ENCODE results near the gene KLRG1. TPM values are rescaled to one million over a fixed set of nuclear protein-coding genes. Genes with fewer than 3 reads are reported as not detected.
A peak's percentile ranks its signal among the peaks of the same experiment; 100 is the strongest.

Gene KLRG1
- total and polyA plus RNA-seq, 9 of the 15 experiments (the other 6 are each of a cell fraction or from before 2014, with no cell fraction given) = 1.4 to 7.2 (median 2.1) TPM

GRCh38 chr12:8950702-8951478, 38.5 kb upstream of the KLRG1 start:
- Histone ChIP-seq H3K4me1 (replicated peaks in 1 of 2; ENCODE audit: control insufficient read depth in 2 of 2, insufficient read depth in 2 of 2, low read length in 2 of 2) (peaks cover 0 to 8% of the 10 kb centered on the region in 2 experiments; a peak in 2 of 5 replicates), H4K20me1 (replicated peaks; ENCODE audit: control insufficient read depth, insufficient read depth, low read length) (peaks cover 8% of the 10 kb centered on the region; the same call in 1 of the 2 replicates), H3K9me1 (ENCODE audit: control insufficient read depth, insufficient read depth, low read length) (no peaks in the 10 kb centered on the region), H3K9ac (ENCODE audit: insufficient read depth in 1 of 2, low read depth in 2 of 2, low read length in 2 of 2) (peak overlapping the region; percentile 95 to 96; a peak in 3 of 4 replicates), H3K36me3 (ENCODE audit: control insufficient read depth, insufficient read depth, low read length) (peaks cover 11% of the 10 kb centered on the region), H3K27ac (ENCODE audit: extremely low read depth, low read depth, low read length) (peak overlapping the region; percentile 96), H3K27me3 (ENCODE audit: control insufficient read depth in 2 of 2, insufficient read depth in 2 of 2, low read length in 2 of 2) (no peaks in the 10 kb centered on the region), H3K9me3 (replicated peaks; ENCODE audit: control insufficient read depth, insufficient read depth, low read depth, low read length) (no peaks in the 10 kb centered on the region), H3K79me2 (ENCODE audit: control insufficient read depth, insufficient read depth, low read length) (peaks cover 55% of the 10 kb centered on the region), H2AFZ (ENCODE audit: low read depth, low read length) (peak overlapping the region; percentile 97), H3K4me2 (ENCODE audit: insufficient read depth, low read length) (peak overlapping the region; percentile 98), H3K4me3 (peak overlapping the region; percentile 96)
- no peak for DNase-seq (ENCODE audit: extremely low read depth in 1 of 4, low spot score in 3 of 4)
- BruUV-seq (replicated peaks) = no TSS peak
- in situ Hi-C loops (cut with MboI) = no loop called here
- ATAC-seq = no peak
- peak; percentile 52 for FAIRE-seq
- intact Hi-C loops (cut with micrococcal nuclease) = loop anchor here (1.0 kb wide), 1 partner anchor 88 kb away; no protein-coding TSS in a partner anchor
- POLR2A ChIA-PET = interaction anchor here (0.6 to 1.2 kb wide), 2 partner anchors 9 to 72 kb away, joined by 3 read pairs; no protein-coding TSS in a partner anchor
- CTCF ChIA-PET (ENCODE audit: low intra/inter-chr PET ratio) = interaction anchor here (2.1 to 2.2 kb wide), 2 partner anchors 88 to 99 kb away, joined by 12 to 14 read pairs; no protein-coding TSS in a partner anchor
- 15% methylated on average over 9 of the region's 9 CpGs for WGBS (ENCODE audit: insufficient coverage, low coverage, missing lambda C conversion rate)
- peak; percentile 88 for TF ChIP-seq ZNF121 (CRISPR knock-in tag; conservative IDR thresholded peaks at IDR 0.05)
- no peak for TF ChIP-seq POLR2B (IDR thresholded peaks at IDR 0.05; ENCODE audit: low read depth, partially characterized antibody)
- TF ChIP-seq DNMT1 (IDR thresholded peaks at IDR 0.05) = no peak
- peak; percentile 39 for TF ChIP-seq RBM25 (IDR thresholded peaks at IDR 0.05; ENCODE audit: low read depth, low read length, severe bottlenecking)
- TF ChIP-seq PTBP1 (IDR thresholded peaks at IDR 0.05; ENCODE audit: low read depth, low read length) = no peak
- no peak for TF ChIP-seq ZNF263 (CRISPR knock-in tag; IDR thresholded peaks at IDR 0.05; ENCODE audit: borderline replicate concordance)
- no peak for TF ChIP-seq HNRNPH1 (optimal IDR thresholded peaks at IDR 0.05; ENCODE audit: low read depth, low read length)
- no peak for TF ChIP-seq RAD51 (IDR thresholded peaks at IDR 0.05; ENCODE audit: borderline replicate concordance, low read depth)
- TF ChIP-seq SMAD3 (CRISPR knock-in tag; conservative IDR thresholded peaks at IDR 0.05) = no peak
- TF ChIP-seq, protein P1, sequence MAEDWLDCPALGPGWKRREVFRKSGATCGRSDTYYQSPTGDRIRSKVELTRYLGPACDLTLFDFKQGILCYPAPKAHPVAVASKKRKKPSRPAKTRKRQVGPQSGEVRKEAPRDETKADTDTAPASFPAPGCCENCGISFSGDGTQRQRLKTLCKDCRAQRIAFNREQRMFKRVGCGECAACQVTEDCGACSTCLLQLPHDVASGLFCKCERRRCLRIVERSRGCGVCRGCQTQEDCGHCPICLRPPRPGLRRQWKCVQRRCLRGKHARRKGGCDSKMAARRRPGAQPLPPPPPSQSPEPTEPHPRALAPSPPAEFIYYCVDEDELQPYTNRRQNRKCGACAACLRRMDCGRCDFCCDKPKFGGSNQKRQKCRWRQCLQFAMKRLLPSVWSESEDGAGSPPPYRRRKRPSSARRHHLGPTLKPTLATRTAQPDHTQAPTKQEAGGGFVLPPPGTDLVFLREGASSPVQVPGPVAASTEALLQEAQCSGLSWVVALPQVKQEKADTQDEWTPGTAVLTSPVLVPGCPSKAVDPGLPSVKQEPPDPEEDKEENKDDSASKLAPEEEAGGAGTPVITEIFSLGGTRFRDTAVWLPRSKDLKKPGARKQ (CRISPR knock-in tag; IDR thresholded peaks at IDR 0.05) = no peak
- TF ChIP-seq, protein P2, sequence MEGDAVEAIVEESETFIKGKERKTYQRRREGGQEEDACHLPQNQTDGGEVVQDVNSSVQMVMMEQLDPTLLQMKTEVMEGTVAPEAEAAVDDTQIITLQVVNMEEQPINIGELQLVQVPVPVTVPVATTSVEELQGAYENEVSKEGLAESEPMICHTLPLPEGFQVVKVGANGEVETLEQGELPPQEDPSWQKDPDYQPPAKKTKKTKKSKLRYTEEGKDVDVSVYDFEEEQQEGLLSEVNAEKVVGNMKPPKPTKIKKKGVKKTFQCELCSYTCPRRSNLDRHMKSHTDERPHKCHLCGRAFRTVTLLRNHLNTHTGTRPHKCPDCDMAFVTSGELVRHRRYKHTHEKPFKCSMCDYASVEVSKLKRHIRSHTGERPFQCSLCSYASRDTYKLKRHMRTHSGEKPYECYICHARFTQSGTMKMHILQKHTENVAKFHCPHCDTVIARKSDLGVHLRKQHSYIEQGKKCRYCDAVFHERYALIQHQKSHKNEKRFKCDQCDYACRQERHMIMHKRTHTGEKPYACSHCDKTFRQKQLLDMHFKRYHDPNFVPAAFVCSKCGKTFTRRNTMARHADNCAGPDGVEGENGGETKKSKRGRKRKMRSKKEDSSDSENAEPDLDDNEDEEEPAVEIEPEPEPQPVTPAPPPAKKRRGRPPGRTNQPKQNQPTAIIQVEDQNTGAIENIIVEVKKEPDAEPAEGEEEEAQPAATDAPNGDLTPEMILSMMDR (IDR thresholded peaks at IDR 0.05 in 2 of 3, conservative IDR thresholded peaks at IDR 0.05 in 1 of 3; ENCODE audit: insufficient read depth in 2 of 3, low read depth in 1 of 3, low read length in 3 of 3) = 0 out of 6 replicates have a peak, but pooled peaks of 1 of the 3 experiments have one; percentile 16
- TF ChIP-seq, protein P3, sequence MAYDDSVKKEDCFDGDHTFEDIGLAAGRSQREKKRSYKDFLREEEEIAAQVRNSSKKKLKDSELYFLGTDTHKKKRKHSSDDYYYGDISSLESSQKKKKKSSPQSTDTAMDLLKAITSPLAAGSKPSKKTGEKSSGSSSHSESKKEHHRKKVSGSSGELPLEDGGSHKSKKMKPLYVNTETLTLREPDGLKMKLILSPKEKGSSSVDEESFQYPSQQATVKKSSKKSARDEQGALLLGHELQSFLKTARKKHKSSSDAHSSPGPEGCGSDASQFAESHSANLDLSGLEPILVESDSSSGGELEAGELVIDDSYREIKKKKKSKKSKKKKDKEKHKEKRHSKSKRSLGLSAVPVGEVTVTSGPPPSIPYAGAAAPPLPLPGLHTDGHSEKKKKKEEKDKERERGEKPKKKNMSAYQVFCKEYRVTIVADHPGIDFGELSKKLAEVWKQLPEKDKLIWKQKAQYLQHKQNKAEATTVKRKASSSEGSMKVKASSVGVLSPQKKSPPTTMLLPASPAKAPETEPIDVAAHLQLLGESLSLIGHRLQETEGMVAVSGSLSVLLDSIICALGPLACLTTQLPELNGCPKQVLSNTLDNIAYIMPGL (CRISPR knock-in tag; IDR thresholded peaks at IDR 0.05) = no peak
- no peak for TF ChIP-seq TCF7 (IDR thresholded peaks at IDR 0.05; ENCODE audit: borderline replicate concordance)
- no peak for TF ChIP-seq TRIM24 (IDR thresholded peaks at IDR 0.05)
- TF ChIP-seq FOSL1 (tag; conservative IDR thresholded peaks at IDR 0.05) = no peak
- no peak for TF ChIP-seq NFATC3 (IDR thresholded peaks at IDR 0.05)
- no peak for TF ChIP-seq SPI1 (IDR thresholded peaks at IDR 0.05; ENCODE audit: borderline replicate concordance, low read depth, low read length)

All from K562 (cell line).